GM23248 (cell line): ENCODE data around the gene GPX5.

Experiments used
- EZH2 ChIP-seq: fragments of 200-600 bp; sonication (generic); IDR thresholded peaks from 2 replicates; pipeline ENCODE4 v1.6.1; 2018; ENCODE audit warnings: antibody characterized with exemption, mild to moderate bottlenecking; ENCODE audit not compliant: insufficient read depth, poor library complexity, severe bottlenecking
- EZH2phosphoT487 ChIP-seq: fragments of 200-600 bp; sonication (generic); IDR thresholded peaks from 2 replicates; pipeline ENCODE4 v1.6.1; 2018; ENCODE audit warnings: antibody characterized with exemption, moderate library complexity, mild to moderate bottlenecking, low read depth; ENCODE audit not compliant: insufficient read depth

DNA sequence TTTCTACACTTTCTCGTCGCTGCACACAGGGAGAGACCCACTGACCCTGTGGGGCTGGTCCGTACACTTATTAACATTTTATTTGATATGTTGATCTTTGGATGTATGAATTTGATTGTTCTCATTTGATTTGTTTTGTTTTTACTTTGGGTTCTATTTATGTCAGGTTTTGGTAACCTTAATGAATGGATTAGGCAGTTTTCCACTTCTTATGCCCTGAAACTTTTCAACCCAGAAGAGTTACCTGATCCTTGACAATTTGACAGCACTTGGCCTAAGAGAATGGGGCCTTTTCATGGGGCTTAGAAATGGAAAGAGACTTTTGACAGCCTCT, 33.7 kb upstream of the GPX5 start:
- TF ChIP-seq EZH2phosphoT487, result no peak
- no peak for TF ChIP-seq EZH2
